Sigmoid colon (tissue), 4 donors: ENCODE data around the gene AADACL4.
"Not testable (repeated sequence)": the region's sequence is repeated elsewhere in the genome, so short reads cannot be mapped to it uniquely, and the experiment has no call there.

Source experiments
- EP300 ChIP-seq, 4 donors: sonication (generic); formaldehyde crosslinking; IDR thresholded peaks; one replicate each; pipeline ENCODE4 v1.6.1; 2017; ENCODE audit warnings: antibody characterized with exemption in 4 of 4
- POLR2A ChIP-seq, 2 donors: fragments of 450-650 bp; IDR thresholded peaks; one replicate each; pipeline ENCODE4 v1.6.1; 2016; ENCODE audit warnings: antibody characterized with exemption in 2 of 2, mild to moderate bottlenecking in 2 of 2, moderate library complexity in 2 of 2
- POLR2AphosphoS5 ChIP-seq, 4 donors: sonication (generic); formaldehyde crosslinking; IDR thresholded peaks; one replicate each; pipeline ENCODE4 v1.6.1; 2017; ENCODE audit warnings: antibody characterized with exemption in 4 of 4
- TF ChIP-seq, protein P1 (sequence below), 4 experiments: fragments of 450-650 bp in 3 of 4; fragments of 200-600 bp in 1 of 4; IDR thresholded peaks; one replicate each; pipeline ENCODE4 v1.5.1; 2016 to 2019; ENCODE audit warnings: antibody characterized with exemption in 4 of 4, mild to moderate bottlenecking in 3 of 4, moderate library complexity in 2 of 4

DNA sequence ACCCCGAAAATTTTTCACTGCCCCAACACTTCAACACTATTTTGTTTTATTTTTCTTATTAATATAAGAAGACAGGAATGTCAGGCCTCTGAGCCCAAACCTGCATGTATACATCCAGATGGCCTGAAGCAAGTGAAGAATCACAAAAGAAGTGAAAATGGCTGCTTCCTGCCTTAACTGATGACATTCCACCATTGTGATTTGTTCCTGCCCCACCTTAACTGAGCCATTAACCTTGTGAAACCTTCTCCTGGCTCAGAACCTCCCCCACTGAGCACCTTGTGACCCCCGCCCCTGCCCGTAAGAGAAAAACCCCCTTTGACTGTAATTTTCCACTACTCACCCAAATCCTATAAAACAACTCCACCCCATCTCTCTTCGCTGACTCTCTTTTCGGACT is 69.8 kb downstream of the AADACL4 start:
- not testable (repeated sequence) for TF ChIP-seq POLR2AphosphoS5, POLR2A, EP300 (IDR thresholded peaks at IDR 0.05)
- TF ChIP-seq, protein P1, sequence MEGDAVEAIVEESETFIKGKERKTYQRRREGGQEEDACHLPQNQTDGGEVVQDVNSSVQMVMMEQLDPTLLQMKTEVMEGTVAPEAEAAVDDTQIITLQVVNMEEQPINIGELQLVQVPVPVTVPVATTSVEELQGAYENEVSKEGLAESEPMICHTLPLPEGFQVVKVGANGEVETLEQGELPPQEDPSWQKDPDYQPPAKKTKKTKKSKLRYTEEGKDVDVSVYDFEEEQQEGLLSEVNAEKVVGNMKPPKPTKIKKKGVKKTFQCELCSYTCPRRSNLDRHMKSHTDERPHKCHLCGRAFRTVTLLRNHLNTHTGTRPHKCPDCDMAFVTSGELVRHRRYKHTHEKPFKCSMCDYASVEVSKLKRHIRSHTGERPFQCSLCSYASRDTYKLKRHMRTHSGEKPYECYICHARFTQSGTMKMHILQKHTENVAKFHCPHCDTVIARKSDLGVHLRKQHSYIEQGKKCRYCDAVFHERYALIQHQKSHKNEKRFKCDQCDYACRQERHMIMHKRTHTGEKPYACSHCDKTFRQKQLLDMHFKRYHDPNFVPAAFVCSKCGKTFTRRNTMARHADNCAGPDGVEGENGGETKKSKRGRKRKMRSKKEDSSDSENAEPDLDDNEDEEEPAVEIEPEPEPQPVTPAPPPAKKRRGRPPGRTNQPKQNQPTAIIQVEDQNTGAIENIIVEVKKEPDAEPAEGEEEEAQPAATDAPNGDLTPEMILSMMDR (IDR thresholded peaks at IDR 0.05), result not testable (repeated sequence)
